ENCODE results near the gene MBD3L1.

GRCh38 chr19:8849232-8849631 lies 17.1 kb downstream of the MBD3L1 start:
- no peak for TF ChIP-seq CTCF (IDR thresholded peaks at IDR 0.05 in 8 of 11, conservative IDR thresholded peaks at IDR 0.05 in 3 of 11)
- TF ChIP-seq POLR2A (IDR thresholded peaks at IDR 0.05): no peak
- TF ChIP-seq POLR2AphosphoS5 (IDR thresholded peaks at IDR 0.05): no peak
